Right cardiac atrium (tissue), 5 donors: ENCODE data around the gene CDH5. TPM values are rescaled to one million over a fixed set of nuclear protein-coding genes. Genes with fewer than 3 reads are reported as not detected.

ENCODE experiments used
- ATAC-seq, 2 donors: fragments of 200-7000 bp; cut with Tn5 transposase; one replicate each; pipeline versions ENCODE4 v1.8.0 to v1.9.1; 2020; ENCODE audit warnings: moderate library complexity in 2 of 2, mild to moderate bottlenecking in 1 of 2
- DNase-seq, 3 donors: peaks; one replicate each; pipeline ENCODE4 v3.0.0-alpha.2; 2020
- H3K27ac ChIP-seq: one replicate; pipeline ENCODE4 v1.5.1; 2013; ENCODE audit warnings: mild to moderate bottlenecking, low read length, control low read depth, moderate library complexity
- H3K27me3 ChIP-seq: one replicate; pipeline ENCODE4 v1.6.1; 2013; ENCODE audit not compliant: control insufficient read depth, insufficient read depth
- H3K4me1 ChIP-seq: one replicate; pipeline ENCODE4 v1.6.1; 2013; ENCODE audit warnings: low read length; ENCODE audit not compliant: control insufficient read depth, insufficient read depth
- H3K4me3 ChIP-seq: one replicate; pipeline ENCODE4 v1.5.1; 2013; ENCODE audit warnings: low read length, control low read depth
- H3K9me3 ChIP-seq: one replicate; pipeline ENCODE4 v1.6.1; 2013; ENCODE audit warnings: low read length; ENCODE audit not compliant: control insufficient read depth
- WGBS: extraction: QIAGEN DNeasy Blood & Tissue Kit; methylation state at CpG from one replicate; pipeline ENCODE4 v1.1.7; 2013; 5-methylcytosine and 5-hydroxymethylcytosine counted together
- intact Hi-C, 4 donors: fragments of 100-400 bp; cut with DNase I; formaldehyde crosslinking; loops; one replicate each; pipeline versions ENCODE4 v1.11.0 to v1.14.0; 2022 to 2023
- polyA plus RNA-seq: library from polyadenylated mRNA; stranded (reverse); fragments of 200-250 nt; gene quantifications from one replicate; pipeline ENCODE4 v1.2.3, GENCODE V29; 2013
- total RNA-seq, 4 donors: library from RNA; stranded (reverse); fragmentation: NEBNext Ultra II Directional; extraction: Animal tissue kit (Norgen Biotek cat#: 25700); gene quantifications; one replicate each; pipeline ENCODE4 v1.2.1, GENCODE V29; 2021
- donor health status: healthy with polysubstance abuse.
- donor health status: DM: no; HTN: yes; CAD: no.
- donor health status: DM: no; HTN: no; CAD: no.
- donor health status: DM: no; HTN: yes; CAD: no; lungs with severe emphysema.
- donor health status: DM: yes; HTN: yes; CAD: no.

CDH5 gene
- total and polyA plus RNA-seq, 5 donors: 22.9 to 47.0 (median 40.8) TPM

- H3K4me3 ChIP-seq: no peak overlapping the region
- no peaks in the 10 kb centered on the region for H3K9me3 ChIP-seq
- H3K27ac ChIP-seq: peak overlapping the region; percentile 20
- intact Hi-C loops: no loop called here
- peak; percentile 45 to 61 for ATAC-seq
- peak; percentile 65 to 83 (median 81) for DNase-seq
- WGBS: 42% methylated on average over 16 of the region's 16 CpGs
- no peaks in the 10 kb centered on the region for H3K27me3 ChIP-seq
- peaks cover 10% of the 10 kb centered on the region for H3K4me1 ChIP-seq
These were observed 2.2 kb upstream of the CDH5 start for GRCh38 chr16:66364117-66364958.

DNA sequence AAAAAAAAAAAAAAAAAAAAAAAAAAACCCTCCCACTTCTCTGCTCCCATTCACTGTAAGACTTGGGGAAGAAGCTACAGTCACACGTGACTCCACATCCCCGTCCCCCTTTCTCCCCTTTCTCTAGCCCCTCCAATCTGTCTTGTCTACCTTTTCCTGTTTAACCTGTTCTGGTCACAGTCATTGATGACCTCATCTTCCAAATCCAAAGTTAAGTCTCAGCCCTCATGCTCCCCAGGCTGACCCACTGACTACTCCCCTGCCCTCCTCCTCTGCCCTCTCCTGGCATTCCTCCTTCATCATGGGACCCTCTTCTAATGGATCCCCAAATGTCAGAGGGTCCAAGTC, 1.6 kb upstream of the CDH5 start:
- Histone ChIP-seq H3K4me1 (peaks cover 10% of the 10 kb centered on the region), H3K27ac (peak overlapping the region; percentile 84), H3K4me3 (no peak overlapping the region), H3K9me3 (no peaks in the 10 kb centered on the region), H3K27me3 (no peaks in the 10 kb centered on the region)
- ATAC-seq (no peak), DNase-seq (no peak)
- intact Hi-C loops: no loop called here
- WGBS: 40% methylated on average over 2 of the region's 2 CpGs

DNA sequence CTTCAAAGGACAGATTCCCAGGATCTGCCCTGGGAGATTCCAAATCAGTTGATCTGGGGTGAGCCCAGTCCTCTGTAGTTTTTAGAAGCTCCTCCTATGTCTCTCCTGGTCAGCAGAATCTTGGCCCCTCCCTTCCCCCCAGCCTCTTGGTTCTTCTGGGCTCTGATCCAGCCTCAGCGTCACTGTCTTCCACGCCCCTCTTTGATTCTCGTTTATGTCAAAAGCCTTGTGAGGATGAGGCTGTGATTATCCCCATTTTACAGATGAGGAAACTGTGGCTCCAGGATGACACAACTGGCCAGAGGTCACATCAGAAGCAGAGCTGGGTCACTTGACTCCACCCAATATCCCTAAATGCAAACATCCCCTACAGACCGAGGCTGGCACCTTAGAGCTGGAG, 840 bp upstream of the CDH5 start:
- intact Hi-C loops: no loop called here
- WGBS: 40% methylated on average over 4 of the region's 4 CpGs
- no peaks in the 10 kb centered on the region for H3K27me3 ChIP-seq
- H3K27ac ChIP-seq: peak overlapping the region; percentile 84
- H3K9me3 ChIP-seq: no peaks in the 10 kb centered on the region
- DNase-seq (peak; percentile 66 to 88 (median 80)), ATAC-seq (peak; percentile 16 to 47)
- peaks cover 5% of the 10 kb centered on the region for H3K4me1 ChIP-seq
- H3K4me3 ChIP-seq: no peak overlapping the region

DNA sequence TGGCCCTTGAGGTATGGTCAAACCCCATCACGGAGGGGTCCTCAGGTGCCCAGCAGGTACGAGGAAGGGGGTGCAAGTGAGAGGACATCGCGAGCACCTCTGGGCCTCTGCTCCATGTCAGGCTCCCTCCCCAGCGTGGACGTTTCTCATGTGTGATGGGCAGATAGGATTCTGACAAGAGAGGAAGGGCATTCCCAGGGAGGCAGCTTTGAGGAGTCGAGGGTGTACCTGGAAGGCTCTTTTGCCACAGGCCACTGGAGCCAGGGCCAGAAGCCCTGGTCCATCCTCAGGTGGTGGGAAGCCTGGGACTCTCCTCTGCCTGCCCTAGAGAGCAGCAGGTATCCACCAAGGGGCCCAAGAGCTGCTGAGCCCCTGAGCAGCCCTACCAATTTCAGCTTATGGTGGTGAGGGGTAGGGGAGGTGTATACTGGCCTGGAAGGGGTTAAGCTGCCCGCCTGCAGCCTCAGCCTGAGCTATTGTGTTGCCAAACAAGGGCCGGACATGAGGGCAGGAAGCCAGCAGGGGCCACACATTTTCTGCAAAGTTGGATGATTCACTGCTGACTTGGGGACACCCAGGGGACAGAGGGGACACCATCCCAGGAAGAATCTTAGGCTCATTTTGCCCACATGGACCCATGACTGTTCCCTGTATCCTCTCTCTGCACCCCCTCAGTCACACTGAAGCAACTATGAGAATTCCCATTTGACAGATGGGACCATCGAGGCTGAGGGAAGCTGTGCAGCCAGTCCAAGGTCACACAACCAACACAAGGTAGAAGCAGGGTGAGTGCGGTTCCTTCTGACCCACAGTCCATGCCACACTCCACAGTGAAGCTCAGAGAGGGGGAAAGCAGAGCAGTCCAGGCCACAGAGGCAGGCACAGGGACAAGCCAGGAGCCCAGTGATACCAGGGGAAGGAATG, 1.7 kb downstream of the CDH5 start:
- H3K27ac ChIP-seq: peak overlapping the region; percentile 96
- no peaks in the 10 kb centered on the region for H3K27me3 ChIP-seq
- no peaks in the 10 kb centered on the region for H3K9me3 ChIP-seq
- peaks cover 5% of the 10 kb centered on the region for H3K4me1 ChIP-seq
- WGBS: 57% methylated on average over 11 of the region's 11 CpGs
- DNase-seq (peak; percentile 57 to 74 (median 66)), ATAC-seq (no peak)
- intact Hi-C loops: no loop called here
- peak overlapping the region; percentile 67 for H3K4me3 ChIP-seq

DNA sequence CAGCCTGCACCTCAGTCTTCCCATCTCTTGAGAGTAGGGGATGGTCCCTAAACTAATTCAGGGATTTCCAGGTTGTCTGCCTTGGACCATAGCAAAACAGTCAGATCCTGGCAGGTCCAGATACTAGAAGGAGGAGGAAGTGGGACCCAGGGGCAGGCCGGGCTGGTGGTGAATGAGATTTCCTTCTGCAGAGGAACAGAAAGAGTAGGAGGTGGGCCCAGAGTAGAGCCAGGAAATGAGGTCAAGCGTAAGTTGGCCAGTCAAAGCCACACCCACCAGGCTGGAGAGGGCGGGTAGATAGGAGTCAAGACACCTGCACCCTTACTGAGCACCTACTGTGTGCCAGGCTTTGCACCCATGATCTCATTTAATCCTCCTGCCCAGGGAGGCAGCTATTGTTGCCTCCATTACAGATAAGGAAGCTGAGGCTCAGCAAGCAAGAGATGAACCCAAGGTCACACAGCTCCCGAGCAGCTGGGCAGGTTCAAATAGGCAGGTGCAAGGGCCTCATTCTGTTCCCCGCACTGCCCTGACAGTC, 2.6 kb downstream of the CDH5 start:
- intact Hi-C loops: no loop called here
- peak overlapping the region; percentile 67 for H3K4me3 ChIP-seq
- peak overlapping the region; percentile 79 for H3K27ac ChIP-seq
- peak; percentile 59 to 80 (median 77) for DNase-seq
- H3K9me3 ChIP-seq: no peaks in the 10 kb centered on the region
- H3K27me3 ChIP-seq: no peaks in the 10 kb centered on the region
- 54% methylated on average over 5 of the region's 5 CpGs for WGBS
- peaks cover 5% of the 10 kb centered on the region for H3K4me1 ChIP-seq
- peak; percentile 5 to 12 for ATAC-seq

DNA sequence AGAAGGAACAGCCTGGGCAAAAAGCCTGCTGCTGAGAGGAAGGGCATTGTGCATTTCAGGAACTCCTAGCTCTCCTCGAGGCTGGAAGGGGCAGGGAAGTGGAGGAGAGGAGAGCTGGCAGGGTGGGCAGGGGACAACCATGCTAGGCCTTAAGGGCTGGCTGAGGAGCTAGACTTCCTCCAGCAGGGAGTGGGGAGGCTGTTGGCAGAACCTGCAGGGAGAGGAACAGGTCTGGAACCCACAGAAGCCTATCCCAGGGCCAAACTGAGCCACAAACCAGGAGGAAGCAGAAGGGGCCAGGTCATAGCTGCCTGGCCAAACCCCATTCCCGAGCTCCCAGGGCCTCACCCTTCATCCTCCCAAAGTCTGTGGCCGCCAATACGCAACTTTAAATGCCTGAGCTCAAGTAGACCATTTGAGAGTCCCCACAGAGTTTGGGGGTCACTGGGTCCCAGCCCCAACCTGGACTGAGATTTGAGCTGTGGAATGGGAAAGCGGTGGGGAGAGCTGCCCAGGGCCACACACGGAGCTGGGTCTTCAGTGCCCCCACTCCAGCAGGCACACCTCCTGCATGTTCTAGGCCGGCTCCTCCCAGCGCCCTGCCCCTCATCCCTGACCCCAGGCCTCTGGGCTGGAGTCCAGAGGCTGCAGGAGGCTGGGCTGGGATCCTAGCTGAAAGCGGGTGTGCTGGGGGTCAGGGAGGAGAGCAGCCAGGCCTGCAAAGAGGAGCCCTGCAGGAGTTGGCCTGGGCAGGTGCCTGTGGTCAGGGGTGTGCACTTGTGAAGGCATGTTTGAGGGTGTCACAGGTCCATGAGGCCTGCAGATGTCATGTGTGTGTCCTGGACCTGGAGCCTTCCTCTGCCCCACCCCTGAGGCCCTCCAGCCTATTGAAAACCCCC, 4.5 kb downstream of the CDH5 start:
- intact Hi-C loops: no loop called here
- DNase-seq (peak in 2 of 3 donors; percentile 63 to 69), ATAC-seq (peak in 1 of 2 donors; percentile 7)
- 53% methylated on average over 9 of the region's 9 CpGs for WGBS
- Histone ChIP-seq H3K9me3 (no peaks in the 10 kb centered on the region), H3K27me3 (no peaks in the 10 kb centered on the region), H3K4me3 (no peak overlapping the region), H3K4me1 (no peaks in the 10 kb centered on the region), H3K27ac (peak overlapping the region; percentile 0)

DNA sequence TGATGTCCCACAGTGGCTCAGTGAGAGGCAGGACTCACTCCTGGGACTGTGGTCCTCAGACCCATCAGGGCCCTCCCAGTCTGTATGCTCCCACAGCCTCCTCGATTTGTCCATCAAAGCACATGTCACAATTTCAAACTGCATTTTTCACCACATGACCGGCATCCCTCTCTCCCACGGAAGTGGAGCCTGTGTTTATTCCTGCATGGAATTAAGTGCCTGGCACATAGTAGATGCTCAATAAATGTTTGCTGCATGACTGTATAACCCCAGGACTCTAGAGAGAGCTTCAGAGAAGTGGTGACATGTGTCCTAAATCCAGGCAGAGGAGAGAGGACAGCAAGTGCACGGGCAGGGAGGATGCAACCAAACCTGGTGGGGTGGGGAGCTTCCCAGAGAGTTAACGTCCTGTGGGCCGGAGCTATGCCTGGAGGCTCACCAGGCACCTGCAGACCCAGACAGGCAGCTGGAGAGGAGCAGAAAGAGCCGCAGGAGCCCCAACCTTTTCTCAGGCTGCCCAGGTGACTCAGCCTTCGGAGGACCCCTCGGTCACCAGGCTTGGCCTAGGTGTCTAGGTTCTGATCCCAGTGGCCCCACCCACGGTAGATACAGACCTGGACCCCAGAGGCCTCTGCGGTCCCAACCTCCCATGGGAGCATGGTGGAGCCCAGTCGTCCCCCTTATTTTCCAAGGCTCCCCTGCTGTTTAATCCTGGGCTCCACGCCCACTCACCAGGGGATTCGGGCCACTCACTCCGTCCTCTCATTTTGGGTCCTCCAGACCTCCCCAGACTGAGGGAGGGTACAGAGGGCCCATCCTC, 5.8 kb downstream of the CDH5 start:
- no peak overlapping the region for H3K4me3 ChIP-seq
- intact Hi-C loops: no loop called here
- no peaks in the 10 kb centered on the region for H3K27me3 ChIP-seq
- 77% methylated on average over 15 of the region's 15 CpGs for WGBS
- H3K9me3 ChIP-seq: no peaks in the 10 kb centered on the region
- ATAC-seq (no peak), DNase-seq (peak in 1 of 3 donors; percentile 18)
- H3K27ac ChIP-seq: no peak overlapping the region
- H3K4me1 ChIP-seq: peaks cover 3% of the 10 kb centered on the region

- intact Hi-C loops: no loop called here
- WGBS: 71% methylated on average over 4 of the region's 4 CpGs
- Histone ChIP-seq H3K4me3 (no peak overlapping the region), H3K27ac (no peak overlapping the region), H3K4me1 (peaks cover 3% of the 10 kb centered on the region), H3K27me3 (no peaks in the 10 kb centered on the region), H3K9me3 (no peaks in the 10 kb centered on the region)
- no peak for ATAC-seq
- no peak for DNase-seq
These were observed 6.3 kb downstream of the CDH5 start for GRCh38 chr16:66372898-66373155.

GRCh38 chr16:66373667-66374066, 7.2 kb downstream of the CDH5 start:
- H3K27me3 ChIP-seq: no peaks in the 10 kb centered on the region
- no peaks in the 10 kb centered on the region for H3K9me3 ChIP-seq
- peaks cover 3% of the 10 kb centered on the region for H3K4me1 ChIP-seq
- DNase-seq: no peak
- intact Hi-C loops: no loop called here
- H3K27ac ChIP-seq: no peak overlapping the region
- no peak for ATAC-seq
- H3K4me3 ChIP-seq: no peak overlapping the region
- 80% methylated on average over 5 of the region's 5 CpGs for WGBS

GRCh38 chr16:66374176-66374575, 7.7 kb downstream of the CDH5 start:
- 66% methylated on average over 7 of the region's 7 CpGs for WGBS
- ATAC-seq (no peak), DNase-seq (no peak)
- Histone ChIP-seq H3K4me1 (peaks cover 3% of the 10 kb centered on the region), H3K27ac (no peak overlapping the region), H3K4me3 (no peak overlapping the region), H3K27me3 (no peaks in the 10 kb centered on the region), H3K9me3 (no peaks in the 10 kb centered on the region)
- intact Hi-C loops: no loop called here
